HG03135 (cell line): ENCODE results near the gene SLC37A1.
A peak's percentile ranks its signal among the peaks of the same experiment; 100 is the strongest.
"Not testable (repeated sequence)": the region's sequence is repeated elsewhere in the genome, so short reads cannot be mapped to it uniquely, and the experiment has no call there.

ENCODE experiments used
- ATAC-seq: cut with Tn5 transposase; IDR thresholded peaks from one replicate; pipeline ENCODE4 v1.9.1; 2021; ENCODE audit warnings: mild to moderate bottlenecking, moderate library complexity; ENCODE audit not compliant: unreplicated experiment

Gene SLC37A1

GRCh38 chr21:42513151-42513984 lies at the start of gene SLC37A1:
Gene SLC37A1, plus strand, starts transcription at chr21:42513852. Its CDS starts 4,603 bp downstream, at chr21:42518455.
- peak; percentile 48 for ATAC-seq

- ATAC-seq, result no peak
Observed at GRCh38 chr21:42463861-42464515, 49.7 kb upstream of the SLC37A1 start.

GRCh38 chr21:42465008-42465802 lies 48.4 kb upstream of the SLC37A1 start:
- ATAC-seq, result no peak

- ATAC-seq, result no peak
Observed at GRCh38 chr21:42465803-42466127, 47.9 kb upstream of the SLC37A1 start.

GRCh38 chr21:42466700-42467099 lies 47.0 kb upstream of the SLC37A1 start:
- no peak for ATAC-seq

GRCh38 chr21:42467140-42467983 lies 46.3 kb upstream of the SLC37A1 start:
- no peak for ATAC-seq

GRCh38 chr21:42468491-42469131 lies 45.0 kb upstream of the SLC37A1 start:
- no peak for ATAC-seq

- no peak for ATAC-seq
Observed at GRCh38 chr21:42469272-42469671, 44.4 kb upstream of the SLC37A1 start.

- not testable (repeated sequence) for ATAC-seq
Observed at GRCh38 chr21:42469726-42470125, 43.9 kb upstream of the SLC37A1 start.

- ATAC-seq, result no peak
Observed at GRCh38 chr21:42471206-42471605, 42.4 kb upstream of the SLC37A1 start.

GRCh38 chr21:42471716-42472330 lies 41.8 kb upstream of the SLC37A1 start:
- ATAC-seq, result no peak

GRCh38 chr21:42472521-42472920 lies 41.1 kb upstream of the SLC37A1 start:
- ATAC-seq, result no peak

GRCh38 chr21:42473498-42474042 lies 40.1 kb upstream of the SLC37A1 start:
- ATAC-seq, result no peak

- ATAC-seq, result peak; percentile 64
Observed at GRCh38 chr21:42474043-42474831, 39.4 kb upstream of the SLC37A1 start.

GRCh38 chr21:42475036-42475435 lies 38.6 kb upstream of the SLC37A1 start:
- no peak for ATAC-seq

GRCh38 chr21:42475526-42476387 lies 37.9 kb upstream of the SLC37A1 start:
- no peak for ATAC-seq

GRCh38 chr21:42476388-42477331 lies 37.0 kb upstream of the SLC37A1 start:
- no peak for ATAC-seq
